ENCODE measurements around the gene NR6A1. TPM values are rescaled to one million over a fixed set of nuclear protein-coding genes. Genes with fewer than 3 reads are reported as not detected.

NR6A1 gene
- polyA plus RNA-seq, 1 experiment: 0.10 TPM

DNA sequence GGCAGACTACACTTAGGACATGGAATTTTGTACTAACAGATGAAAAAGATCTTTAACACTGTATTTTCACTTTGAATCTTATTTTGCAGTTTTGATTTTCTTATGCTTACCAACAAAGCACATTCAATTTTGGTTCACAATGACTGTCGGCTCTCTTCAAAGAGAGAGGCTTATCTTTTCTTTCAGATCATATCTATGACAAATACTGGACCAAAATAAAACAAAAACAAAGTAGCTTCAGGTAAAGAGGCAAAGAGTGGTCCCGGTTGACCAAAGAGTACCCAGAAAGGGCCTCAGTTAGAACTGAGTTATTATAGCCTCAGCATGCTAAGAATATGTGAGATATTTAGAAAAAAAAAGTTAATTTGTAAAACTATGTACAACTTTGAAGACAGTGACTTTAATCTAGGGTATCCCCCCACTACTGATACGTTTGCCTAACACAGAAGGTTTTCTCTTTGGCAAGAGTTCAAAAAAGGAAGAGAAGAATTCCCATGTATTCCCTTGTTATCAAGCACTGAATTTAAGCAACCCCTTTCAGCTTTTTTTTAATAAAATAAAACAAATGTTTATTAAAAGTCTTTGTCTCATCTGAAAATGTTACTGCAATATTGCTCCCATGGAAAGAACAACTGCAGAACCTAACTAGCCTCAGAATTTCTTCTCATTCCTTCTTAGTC lies 50.5 kb downstream of the NR6A1 start:
- no peak overlapping the region for H3K27ac ChIP-seq (ENCODE audit: low read depth, low read length)
- CTCF ChIA-PET: interaction anchor here (0.6 to 14.9 kb wide), 3 partner anchors 9 to 105 kb away, joined by 3 to 314 read pairs (median 12); no protein-coding TSS in a partner anchor

DNA sequence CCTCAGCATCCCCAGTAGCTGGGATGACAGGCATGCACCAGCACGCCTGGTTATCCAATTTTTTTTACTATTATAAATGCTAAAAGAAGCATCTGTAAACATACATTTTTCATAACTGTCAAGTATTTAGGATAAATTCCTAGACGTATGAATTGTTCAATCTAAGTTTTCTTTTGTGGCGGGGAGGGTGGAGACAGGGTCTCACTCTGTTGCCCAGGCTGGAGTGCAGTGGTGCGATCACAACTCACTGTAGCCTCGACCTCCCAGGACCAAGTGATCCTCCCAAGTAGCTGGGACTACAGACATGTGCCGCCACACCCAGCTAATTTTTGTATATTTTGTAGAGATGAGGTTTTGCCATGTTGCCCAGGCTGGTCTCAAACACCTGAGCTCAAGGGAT lies 52.2 kb downstream of the NR6A1 start:
- no peak overlapping the region for H3K27ac ChIP-seq (ENCODE audit: low read depth, low read length)
- POLR2A ChIA-PET: no interaction called here
- no peaks in the 10 kb centered on the region for H3K9me3 ChIP-seq (ENCODE audit: control insufficient read depth, insufficient read depth, low read length)
- H3K27me3 ChIP-seq (ENCODE audit: control insufficient read depth, insufficient read depth, low read length): no peaks in the 10 kb centered on the region
- TF ChIP-seq, protein P1, sequence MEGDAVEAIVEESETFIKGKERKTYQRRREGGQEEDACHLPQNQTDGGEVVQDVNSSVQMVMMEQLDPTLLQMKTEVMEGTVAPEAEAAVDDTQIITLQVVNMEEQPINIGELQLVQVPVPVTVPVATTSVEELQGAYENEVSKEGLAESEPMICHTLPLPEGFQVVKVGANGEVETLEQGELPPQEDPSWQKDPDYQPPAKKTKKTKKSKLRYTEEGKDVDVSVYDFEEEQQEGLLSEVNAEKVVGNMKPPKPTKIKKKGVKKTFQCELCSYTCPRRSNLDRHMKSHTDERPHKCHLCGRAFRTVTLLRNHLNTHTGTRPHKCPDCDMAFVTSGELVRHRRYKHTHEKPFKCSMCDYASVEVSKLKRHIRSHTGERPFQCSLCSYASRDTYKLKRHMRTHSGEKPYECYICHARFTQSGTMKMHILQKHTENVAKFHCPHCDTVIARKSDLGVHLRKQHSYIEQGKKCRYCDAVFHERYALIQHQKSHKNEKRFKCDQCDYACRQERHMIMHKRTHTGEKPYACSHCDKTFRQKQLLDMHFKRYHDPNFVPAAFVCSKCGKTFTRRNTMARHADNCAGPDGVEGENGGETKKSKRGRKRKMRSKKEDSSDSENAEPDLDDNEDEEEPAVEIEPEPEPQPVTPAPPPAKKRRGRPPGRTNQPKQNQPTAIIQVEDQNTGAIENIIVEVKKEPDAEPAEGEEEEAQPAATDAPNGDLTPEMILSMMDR (IDR thresholded peaks at IDR 0.05; ENCODE audit: low read depth, low read length): no peak
- no peak overlapping the region for H3K4me3 ChIP-seq (ENCODE audit: low read depth, low read length)
- DNase-seq (ENCODE audit: low read depth, low spot score): no peak
- CTCF ChIA-PET: interaction anchor here (0.7 to 14.9 kb wide), 3 partner anchors 20 to 103 kb away, joined by 3 to 314 read pairs (median 6); no protein-coding TSS in a partner anchor

More for the DNA sequence above, 50.5 kb downstream of the NR6A1 start:
- no peaks in the 10 kb centered on the region for H3K27me3 ChIP-seq (ENCODE audit: control insufficient read depth, insufficient read depth, low read length)
- H3K4me3 ChIP-seq (ENCODE audit: low read depth, low read length): no peak overlapping the region
- POLR2A ChIA-PET: no interaction called here
- DNase-seq (ENCODE audit: low read depth, low spot score): no peak
- no peaks in the 10 kb centered on the region for H3K9me3 ChIP-seq (ENCODE audit: control insufficient read depth, insufficient read depth, low read length)
- TF ChIP-seq, protein P1 (IDR thresholded peaks at IDR 0.05; ENCODE audit: low read depth, low read length): no peak

DNA sequence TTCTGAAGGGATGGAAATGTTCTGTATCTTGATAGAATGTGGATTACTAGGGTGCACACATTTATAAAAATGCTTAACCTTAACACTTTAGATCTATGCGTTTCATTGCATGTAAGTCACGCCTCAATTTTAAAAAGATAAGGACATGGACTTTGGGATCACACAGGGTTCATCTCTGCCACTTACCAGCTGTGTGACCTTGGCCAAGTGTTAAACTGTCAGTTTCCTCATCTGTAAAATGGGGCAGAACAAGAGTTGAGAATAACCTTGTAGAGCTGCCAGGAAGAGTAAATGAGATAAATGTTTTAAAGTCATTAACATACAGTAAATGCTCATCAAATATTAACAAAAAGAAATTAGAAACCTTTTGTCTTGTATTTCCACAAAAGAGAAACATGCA lies 53.5 kb downstream of the NR6A1 start:
- DNase-seq (ENCODE audit: low read depth, low spot score): no peak
- POLR2A ChIA-PET: interaction anchor here (0.6 kb wide), 1 partner anchor 141 kb away, joined by 3 read pairs; no protein-coding TSS in a partner anchor
- TF ChIP-seq, protein P1 (IDR thresholded peaks at IDR 0.05; ENCODE audit: low read depth, low read length): no peak
- H3K27me3 ChIP-seq (ENCODE audit: control insufficient read depth, insufficient read depth, low read length): no peaks in the 10 kb centered on the region
- H3K4me3 ChIP-seq (ENCODE audit: low read depth, low read length): no peak overlapping the region
- H3K9me3 ChIP-seq (ENCODE audit: control insufficient read depth, insufficient read depth, low read length): no peaks in the 10 kb centered on the region
- H3K27ac ChIP-seq (ENCODE audit: low read depth, low read length): no peak overlapping the region
- CTCF ChIA-PET: interaction anchor here (14.9 kb wide), 1 partner anchor 102 kb away, joined by 314 read pairs; no protein-coding TSS in a partner anchor

DNA sequence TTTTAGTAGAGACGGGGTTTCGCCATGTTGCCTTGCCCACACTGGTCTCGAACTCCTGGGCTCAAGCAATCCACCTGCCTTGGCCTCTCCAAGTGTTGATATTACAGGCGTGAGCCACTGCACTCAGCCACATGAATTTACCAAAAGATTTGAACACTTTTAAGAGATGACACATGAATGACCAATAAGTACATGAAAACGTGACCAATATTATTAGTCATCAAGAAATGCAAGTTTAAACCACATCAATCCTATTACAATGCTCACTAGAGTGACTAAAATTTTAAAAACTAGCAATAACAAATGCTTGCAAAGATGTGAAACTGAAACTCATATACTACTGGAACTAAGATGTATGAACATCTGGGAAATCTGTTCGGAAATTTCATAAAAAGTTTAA lies 54.3 kb downstream of the NR6A1 start:
- H3K9me3 ChIP-seq (ENCODE audit: control insufficient read depth, insufficient read depth, low read length): no peaks in the 10 kb centered on the region
- no peak overlapping the region for H3K4me3 ChIP-seq (ENCODE audit: low read depth, low read length)
- TF ChIP-seq, protein P1 (IDR thresholded peaks at IDR 0.05; ENCODE audit: low read depth, low read length): no peak
- no peak overlapping the region for H3K27ac ChIP-seq (ENCODE audit: low read depth, low read length)
- ChIA-PET CTCF (interaction anchor here (0.6 to 14.9 kb wide), 2 partner anchors 101 to 250 kb away, joined by 7 to 314 read pairs; no protein-coding TSS in a partner anchor), POLR2A (no interaction called here)
- DNase-seq (ENCODE audit: low read depth, low spot score): no peak
- no peaks in the 10 kb centered on the region for H3K27me3 ChIP-seq (ENCODE audit: control insufficient read depth, insufficient read depth, low read length)

DNA sequence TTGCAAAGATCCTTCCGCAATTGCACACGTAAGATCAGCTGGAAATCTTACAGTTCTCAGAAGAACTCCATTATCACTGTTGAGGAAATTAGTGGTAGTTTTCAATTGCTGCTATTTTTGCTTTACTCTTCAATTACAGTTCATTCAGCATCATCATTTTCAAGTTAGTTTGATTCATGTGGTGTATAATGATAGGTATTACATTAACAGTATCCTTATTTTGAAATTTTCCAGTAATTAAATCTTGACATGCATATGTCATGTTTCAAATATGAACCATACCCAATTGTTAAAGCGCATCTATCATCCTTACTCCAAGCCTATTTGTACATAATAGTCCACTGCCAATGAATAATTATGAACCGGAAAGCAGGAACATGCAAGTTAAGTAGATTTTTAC lies 60.3 kb downstream of the NR6A1 start:
- Histone ChIP-seq H3K27ac (ENCODE audit: low read depth, low read length) (no peak overlapping the region), H3K9me3 (ENCODE audit: control insufficient read depth, insufficient read depth, low read length) (peaks cover 4% of the 10 kb centered on the region; the same call in 1 of the 2 replicates), H3K4me3 (ENCODE audit: low read depth, low read length) (no peak overlapping the region), H3K27me3 (ENCODE audit: control insufficient read depth, insufficient read depth, low read length) (no peaks in the 10 kb centered on the region)
- TF ChIP-seq, protein P1 (IDR thresholded peaks at IDR 0.05; ENCODE audit: low read depth, low read length): no peak
- DNase-seq (ENCODE audit: low read depth, low spot score): no peak
- ChIA-PET CTCF (interaction anchor here (0.6 to 14.9 kb wide), 18 partner anchors 10 to 304 kb away, joined by 3 to 314 read pairs (median 10); no protein-coding TSS in a partner anchor), POLR2A (interaction anchor here (0.5 to 1.4 kb wide), 4 partner anchors 51 to 470 kb away, joined by 3 to 17 read pairs (median 4); no protein-coding TSS in a partner anchor)
